Smooth muscle cell of the brain vasculature (primary cell): ENCODE results near the gene FOXP2.
"Not testable (repeated sequence)": the region's sequence is repeated elsewhere in the genome, so short reads cannot be mapped to it uniquely, and the experiment has no call there.

Experiments used
- DNase-seq: peaks from one replicate; pipeline ENCODE4 v3.0.0-alpha.2; 2012; ENCODE audit warnings: low read depth, low spot score

FOXP2 gene

GRCh38 chr7:114422507-114423501 is 8.2 kb downstream of the FOXP2 start:
- no peak for DNase-seq

DNA sequence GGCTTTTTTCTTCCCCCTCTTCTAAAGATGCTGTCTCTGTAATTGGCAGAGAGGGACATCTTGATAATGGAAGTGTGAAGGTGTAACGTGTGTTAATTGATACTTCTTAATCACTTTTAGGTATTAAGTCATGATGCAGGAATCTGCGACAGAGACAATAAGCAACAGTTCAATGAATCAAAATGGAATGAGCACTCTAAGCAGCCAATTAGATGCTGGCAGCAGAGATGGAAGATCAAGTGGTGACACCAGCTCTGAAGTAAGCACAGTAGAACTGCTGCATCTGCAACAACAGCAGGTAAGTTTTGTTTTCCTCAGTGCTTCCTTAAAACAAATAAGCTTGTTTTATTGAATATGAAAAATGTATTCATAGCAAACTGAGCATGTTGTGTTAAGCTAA is 11.8 kb downstream of the FOXP2 start:
- DNase-seq: no peak

- no peak for DNase-seq
Measured at GRCh38 chr7:114426824-114427223, 12.2 kb downstream of the FOXP2 start.

DNA sequence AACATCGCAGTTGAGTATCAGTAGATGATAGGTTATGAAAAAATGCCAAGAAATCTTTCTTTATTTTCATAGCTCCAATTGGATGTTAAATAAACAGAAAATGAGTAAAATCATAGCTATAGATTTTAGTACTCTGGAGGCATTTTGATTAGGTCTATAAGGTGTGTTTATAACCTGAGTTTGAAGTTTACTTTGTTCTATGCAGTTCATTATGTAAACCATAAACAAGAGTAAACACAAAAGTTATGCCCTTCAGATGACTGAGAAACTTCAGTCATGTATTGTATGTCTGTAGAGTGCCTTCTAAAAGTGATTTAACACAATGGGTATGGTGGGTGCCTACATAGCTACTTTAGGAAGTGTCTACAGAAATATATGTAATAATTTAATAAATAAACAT is 13.6 kb downstream of the FOXP2 start:
- no peak for DNase-seq

GRCh38 chr7:114431189-114431588 is 16.6 kb downstream of the FOXP2 start:
- DNase-seq: no peak

DNA sequence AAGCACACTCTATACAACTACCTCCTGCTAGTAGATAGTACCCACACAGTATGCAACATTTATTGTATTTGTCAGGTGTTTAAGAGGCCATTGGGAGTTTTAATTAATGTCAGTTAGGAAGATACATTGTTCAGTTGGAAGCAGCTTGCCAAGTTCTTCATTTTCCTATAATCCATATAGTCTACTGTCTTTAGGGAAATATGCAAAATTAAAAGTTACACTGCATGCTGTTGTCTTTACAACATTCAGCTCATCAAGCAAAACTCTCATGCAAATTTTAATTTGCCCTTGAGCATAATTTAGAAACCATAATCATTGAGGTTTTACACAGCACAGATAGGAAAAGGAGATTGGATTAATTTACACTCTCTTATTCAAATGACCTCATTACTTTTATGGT is 17.4 kb downstream of the FOXP2 start:
- DNase-seq: no peak

DNA sequence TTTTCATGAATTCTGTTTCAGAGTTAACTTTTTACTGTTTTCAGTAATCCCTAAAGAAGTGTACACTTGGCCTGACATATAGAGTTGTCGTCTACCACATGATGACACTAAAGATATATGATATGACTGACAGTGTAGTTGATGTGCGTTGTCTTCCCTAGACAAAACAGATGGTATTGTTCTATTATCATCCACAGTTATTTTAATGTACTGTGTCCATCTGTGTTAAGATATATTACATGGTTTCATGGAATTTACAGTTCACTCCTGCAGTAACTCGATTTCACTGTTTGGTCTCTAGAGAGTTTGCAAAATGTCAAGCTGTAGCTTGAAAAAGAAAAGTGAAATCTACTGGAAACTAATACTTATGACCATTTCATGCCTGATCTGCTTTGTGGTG is 18.1 kb downstream of the FOXP2 start:
- no peak for DNase-seq

GRCh38 chr7:114439581-114439980 is 25.0 kb downstream of the FOXP2 start:
- no peak for DNase-seq

DNA sequence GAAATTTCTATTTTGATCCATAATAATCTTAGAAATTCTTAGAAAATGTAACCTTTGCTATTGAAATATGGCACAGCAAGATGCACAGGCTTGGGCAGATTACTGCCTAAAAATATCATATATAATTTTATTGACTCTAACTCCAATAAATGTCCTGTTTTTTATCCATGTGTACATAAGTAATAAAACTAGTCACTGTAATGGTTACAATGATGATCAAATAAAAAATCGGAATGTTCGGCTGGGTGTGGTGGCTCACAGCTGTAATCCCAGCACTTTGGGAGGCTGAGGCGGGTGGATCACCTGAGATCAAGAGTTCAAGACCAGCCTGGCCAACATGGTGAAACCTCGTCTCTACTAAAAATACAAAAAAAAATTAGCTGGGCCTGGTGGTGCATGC is 26.3 kb downstream of the FOXP2 start:
- not testable (repeated sequence) for DNase-seq

DNA sequence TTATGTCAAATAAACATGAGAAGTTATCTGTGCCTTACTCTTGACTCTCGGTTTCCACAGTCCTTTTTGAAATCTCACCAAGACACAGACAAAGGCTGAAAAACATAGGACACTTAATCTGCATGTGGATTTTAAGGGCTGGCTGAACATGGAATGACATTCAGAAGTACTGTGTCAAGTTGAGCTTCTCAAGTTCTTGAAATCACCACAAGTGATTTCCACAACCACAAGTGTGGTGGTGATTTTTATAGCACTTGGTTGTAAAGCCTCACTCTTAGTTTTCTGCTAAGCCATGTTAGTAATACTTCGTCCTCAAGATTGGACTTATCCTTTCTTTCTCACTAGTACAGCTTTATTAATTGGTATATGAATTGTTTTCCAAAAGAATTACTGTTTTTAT is 29.6 kb downstream of the FOXP2 start:
- DNase-seq: no peak

DNA sequence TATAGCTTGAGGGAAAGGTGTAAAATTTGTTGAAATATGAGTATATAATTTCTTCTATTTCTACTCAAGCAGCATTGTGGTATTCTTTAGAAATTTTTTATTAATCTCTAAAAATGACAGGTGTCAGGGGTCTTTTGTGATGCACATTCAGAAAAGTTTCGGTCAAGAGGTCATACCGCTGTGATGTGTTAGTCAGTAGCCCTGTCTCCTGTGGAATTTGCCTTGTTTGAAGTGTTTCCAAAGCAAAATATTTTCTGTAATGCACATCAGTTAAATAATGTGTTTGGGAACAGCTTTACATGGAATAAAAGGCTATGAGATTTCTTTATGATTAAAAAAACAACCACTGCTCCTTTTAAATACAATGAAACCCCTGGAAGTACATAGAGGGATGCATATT is 35.8 kb downstream of the FOXP2 start:
- no peak for DNase-seq

GRCh38 chr7:114459574-114459973 is 45.0 kb downstream of the FOXP2 start:
- no peak for DNase-seq

GRCh38 chr7:114460021-114460420 is 45.4 kb downstream of the FOXP2 start:
- no peak for DNase-seq

- DNase-seq: peak; percentile 31
Measured at GRCh38 chr7:114466917-114467316, 52.3 kb downstream of the FOXP2 start.

DNA sequence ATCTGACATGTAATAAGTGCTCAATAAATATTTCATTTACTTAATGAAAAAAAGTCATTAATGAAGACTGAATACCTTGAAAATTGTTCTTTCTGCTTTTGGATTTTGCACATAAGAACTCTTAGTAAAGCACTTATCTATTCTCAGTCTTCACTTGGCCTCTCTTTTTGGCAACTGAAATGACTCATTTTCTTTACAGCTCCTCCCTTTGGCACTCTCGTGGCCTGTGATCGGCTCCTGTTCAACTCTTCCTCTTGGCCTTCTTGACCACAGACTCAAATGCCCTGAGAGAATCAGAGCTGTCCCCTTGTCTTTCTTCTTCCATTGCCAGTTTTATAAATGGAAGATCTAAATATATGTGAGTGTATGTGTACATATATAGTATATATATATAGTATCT is 54.2 kb downstream of the FOXP2 start:
- DNase-seq: no peak

GRCh38 chr7:114472896-114473512 is 58.4 kb downstream of the FOXP2 start:
- DNase-seq: no peak

- DNase-seq: no peak
Measured at GRCh38 chr7:114478384-114478783, 63.8 kb downstream of the FOXP2 start.

DNA sequence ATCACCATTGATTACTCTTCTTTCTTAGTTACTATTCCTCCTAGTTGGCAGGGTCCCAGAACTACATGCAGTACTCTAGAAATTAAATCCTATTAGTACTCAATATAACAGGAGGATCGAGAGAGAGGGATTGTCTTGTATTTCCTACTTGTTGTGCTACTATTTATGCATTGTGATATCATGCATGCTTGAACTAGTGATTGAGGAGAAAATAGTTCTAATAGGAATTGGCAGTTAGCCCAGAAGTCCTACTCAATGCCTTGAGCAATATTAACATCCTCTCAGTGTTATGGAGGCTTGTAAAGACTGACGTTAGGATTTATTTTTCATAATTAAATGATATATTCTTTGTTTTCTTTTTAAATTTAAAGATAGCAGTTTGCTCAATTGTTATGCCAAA is 67.4 kb downstream of the FOXP2 start:
- no peak for DNase-seq

DNA sequence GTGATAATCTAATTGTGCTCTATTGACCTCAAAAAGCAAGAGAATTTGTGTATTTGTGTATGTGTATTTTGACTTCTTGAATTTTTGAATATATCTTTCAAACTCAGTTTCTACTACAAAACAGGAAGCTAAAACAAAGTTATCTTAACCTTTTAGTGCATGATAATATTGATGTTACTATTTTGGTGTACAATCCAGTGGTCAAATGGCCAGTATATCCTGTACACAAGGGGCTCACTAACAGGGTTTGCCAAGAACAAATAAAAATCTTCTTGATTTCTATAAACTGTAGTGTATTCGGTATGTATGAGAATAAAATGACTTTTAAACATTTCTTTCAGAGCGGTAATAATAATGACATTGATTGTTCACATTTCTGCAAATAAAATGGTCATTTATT is 69.6 kb downstream of the FOXP2 start:
- no peak for DNase-seq

GRCh38 chr7:114487174-114487573 is 72.6 kb downstream of the FOXP2 start:
- DNase-seq: no peak

DNA sequence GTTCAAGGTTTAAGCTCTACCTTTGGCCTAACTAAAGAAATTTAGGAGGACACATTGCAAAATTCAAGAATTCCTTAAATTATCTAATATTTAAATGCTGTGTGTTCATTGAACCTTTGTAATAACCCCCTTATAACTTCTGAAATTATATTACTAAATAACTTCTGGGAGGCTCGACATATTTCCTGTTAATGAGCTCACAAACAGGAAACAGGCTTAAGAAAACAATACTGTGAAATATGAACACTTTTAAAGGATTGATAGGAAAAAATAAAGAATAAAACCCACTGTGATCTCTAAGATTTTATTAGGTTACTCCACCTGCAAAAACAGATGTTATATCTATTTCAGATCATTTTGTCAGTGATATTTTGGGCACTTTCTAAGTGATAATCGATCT is 74.1 kb downstream of the FOXP2 start:
- DNase-seq: no peak

- not testable (repeated sequence) for DNase-seq
Measured at GRCh38 chr7:114497491-114497890, 82.9 kb downstream of the FOXP2 start.
